Stimulated activated CD8-positive, alpha-beta memory T cell treated with anti-CD3 and anti-CD28 coated beads, Interleukin-2, amount 100 ng/mL, for 1 hour (primary cell): ENCODE results near the gene CXCR4.
A peak's percentile ranks its signal among the peaks of the same experiment; 100 is the strongest.

Source experiments
- DNase-seq, 2 donors: peaks; one replicate each; pipeline ENCODE4 v3.0.0-alpha.2; 2020; ENCODE audit warnings: low read depth in 2 of 2

CXCR4 gene

DNA sequence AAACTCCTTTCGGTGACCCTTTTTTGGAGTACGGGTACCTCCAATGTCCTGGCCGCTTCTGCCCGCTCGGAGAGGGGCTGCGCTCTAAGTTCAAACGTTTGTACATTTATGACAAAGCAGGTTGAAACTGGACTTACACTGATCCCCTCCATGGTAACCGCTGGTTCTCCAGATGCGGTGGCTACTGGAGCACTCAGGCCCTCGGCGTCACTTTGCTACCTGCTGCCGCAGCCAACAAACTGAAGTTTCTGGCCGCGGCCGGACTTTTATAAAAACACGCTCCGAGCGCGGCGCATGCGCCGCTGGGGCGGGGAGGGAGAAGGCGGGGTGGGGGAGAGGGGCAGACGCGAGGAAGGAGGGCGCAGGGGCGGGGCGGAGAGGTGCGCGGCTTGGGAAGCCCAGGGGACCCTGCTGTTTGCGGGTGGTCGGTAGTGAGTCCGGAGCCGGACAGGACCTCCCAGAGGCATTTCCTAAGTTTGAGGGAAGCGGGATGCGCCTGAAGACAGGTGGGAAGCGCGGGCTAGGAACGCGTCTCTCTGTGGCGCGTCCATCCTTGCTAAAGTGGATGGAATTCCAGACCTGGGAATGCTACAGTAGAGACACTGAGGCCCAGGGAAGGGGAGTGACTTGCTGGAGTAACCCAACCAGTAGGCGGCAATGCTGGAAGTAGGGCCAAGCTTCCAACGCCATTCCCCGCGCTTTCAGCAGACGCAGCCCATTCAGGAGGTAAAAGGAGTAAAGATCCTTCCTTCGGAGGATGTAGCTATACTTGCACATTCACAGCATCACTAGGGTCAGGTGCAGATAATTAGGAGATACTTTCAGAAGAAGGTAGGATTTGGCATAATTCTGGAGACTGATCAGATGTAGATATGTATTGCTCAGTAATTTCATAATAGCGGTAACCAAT is at the start of gene CXCR4:
TSS of gene CXCR4 (minus strand) at position 241 of the 910 bp plus-strand sequence. CDS start at position 152, 89 bp downstream.
- DNase-seq: peak; percentile 87 to 88

DNA sequence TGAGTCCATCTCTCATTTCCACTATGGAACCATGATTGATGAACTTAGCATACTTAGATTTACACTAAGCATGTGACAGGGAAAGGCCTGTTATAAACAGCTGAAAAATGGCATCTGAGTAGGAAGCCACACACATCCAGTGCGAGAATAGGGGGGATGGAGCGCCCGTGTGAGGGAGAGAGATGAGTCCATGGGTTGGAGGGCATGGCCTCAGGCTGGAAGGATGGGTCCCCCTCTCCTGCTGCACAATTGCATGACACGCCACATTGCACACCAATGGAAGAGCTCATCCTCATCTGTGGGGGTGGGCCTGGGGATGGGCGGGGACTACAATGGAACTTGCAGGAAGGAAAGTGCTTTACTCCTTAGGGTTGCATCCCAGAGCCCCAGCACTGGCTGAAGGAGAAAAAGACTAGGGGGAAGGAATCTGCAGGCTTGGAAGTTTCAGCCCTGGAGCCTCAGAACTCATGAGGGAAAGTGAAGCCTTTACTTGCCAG is 46.4 kb upstream of the CXCR4 start:
- no peak for DNase-seq

DNA sequence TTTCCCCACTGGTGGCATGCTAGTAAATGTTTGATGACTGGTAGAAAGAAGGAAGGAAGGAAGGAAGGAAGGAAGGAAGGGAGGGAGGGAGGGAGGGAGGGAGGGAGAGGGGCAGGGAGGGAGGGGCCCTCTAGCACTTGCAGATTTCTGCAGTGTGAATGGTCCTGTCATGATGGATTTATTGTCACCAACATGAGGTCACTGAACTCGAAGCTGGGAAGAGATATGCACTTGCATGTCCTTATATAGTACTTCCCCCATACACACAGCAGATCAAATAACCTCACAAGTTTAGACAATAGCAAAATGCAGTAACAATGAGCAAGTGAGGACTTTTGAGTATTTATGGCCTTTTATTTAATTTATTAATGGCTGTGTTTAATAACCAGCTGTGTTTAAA is 44.5 kb upstream of the CXCR4 start:
- DNase-seq: no peak

DNA sequence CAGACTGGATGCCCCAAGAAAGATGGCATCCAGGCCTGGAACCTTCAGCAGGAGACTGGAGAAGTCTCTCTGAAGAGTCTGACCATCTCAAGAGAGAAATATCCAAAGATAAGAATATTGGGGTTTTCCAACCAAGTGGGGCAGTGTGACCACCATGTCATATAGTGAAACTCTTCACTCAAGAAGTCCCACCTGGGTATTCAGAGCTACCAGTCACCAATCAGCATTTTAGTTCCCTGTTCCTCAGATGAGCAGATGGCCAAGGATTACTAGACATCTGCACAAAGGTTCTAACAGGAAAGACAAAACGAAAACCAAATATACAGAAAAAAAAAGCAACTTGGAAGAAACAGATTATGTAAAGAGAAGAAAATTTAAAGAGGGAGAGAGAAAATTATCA is 38.5 kb upstream of the CXCR4 start:
- no peak for DNase-seq

GRCh38 chr2:136154384-136154783 is 36.4 kb upstream of the CXCR4 start:
- no peak for DNase-seq

GRCh38 chr2:136151021-136151971 is 33.3 kb upstream of the CXCR4 start:
- DNase-seq: no peak

GRCh38 chr2:136149011-136149410 is 31.1 kb upstream of the CXCR4 start:
- no peak for DNase-seq

DNA sequence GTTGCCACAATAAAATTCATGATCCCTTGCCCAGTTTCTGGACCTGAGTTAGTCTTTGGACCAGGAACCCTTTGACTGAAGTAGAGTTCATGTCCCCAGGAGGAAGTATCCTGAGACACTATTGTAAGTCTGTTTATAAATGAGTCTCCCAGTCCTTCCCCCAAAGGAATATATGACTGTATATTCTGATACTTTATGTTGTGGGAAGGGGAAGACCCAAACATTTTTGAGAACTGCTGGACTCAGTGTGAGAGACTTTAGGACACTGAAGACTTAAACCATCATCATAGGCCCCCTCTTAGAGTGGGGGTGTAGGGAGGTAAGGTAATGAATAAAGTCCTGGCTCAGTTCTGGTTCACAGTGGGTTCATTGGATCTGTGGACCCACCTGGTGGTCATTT is 28.6 kb upstream of the CXCR4 start:
- no peak for DNase-seq

- no peak for DNase-seq
Measured at GRCh38 chr2:136143603-136144451, 25.9 kb upstream of the CXCR4 start.

GRCh38 chr2:136141510-136142149 is 23.7 kb upstream of the CXCR4 start:
- DNase-seq: no peak

DNA sequence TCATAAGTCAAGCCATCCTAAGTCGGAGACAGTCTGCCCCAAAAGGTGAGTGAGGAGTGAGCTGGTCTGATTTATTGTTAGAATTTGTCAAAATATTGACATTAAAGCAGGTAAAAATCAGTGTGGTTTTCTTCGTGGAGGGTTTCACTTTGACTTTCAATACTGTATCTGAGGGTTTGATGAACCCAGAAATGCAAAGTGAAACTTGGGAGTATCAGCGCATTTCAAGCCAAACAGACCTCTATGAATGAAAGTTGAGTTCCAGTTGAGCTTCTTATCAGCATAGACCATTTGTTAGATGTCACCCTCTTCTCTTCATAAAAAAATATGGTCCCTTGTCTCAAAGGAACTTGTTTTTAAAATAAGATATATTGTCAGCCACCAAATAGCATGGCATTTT is 21.7 kb upstream of the CXCR4 start:
- DNase-seq: no peak

DNA sequence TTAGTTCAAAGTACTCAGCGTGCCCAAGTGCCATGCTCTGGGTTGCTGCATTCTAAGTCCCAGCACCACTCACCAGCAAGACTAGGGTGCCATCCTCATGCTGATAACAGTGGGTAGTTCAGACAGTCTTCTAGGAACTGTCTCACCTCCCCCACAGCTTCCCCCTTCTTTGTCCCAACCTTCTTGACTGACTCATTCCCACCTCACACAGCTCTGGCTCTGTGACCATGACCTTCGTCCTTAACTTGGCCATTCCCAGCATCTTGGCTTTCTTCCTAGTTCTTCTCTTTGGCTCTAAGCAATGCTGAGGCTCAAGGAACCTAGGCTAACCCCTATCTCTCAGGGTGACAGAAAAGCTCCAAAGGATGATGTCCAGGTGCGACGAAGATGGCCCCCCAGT is 20.0 kb upstream of the CXCR4 start:
- DNase-seq: no peak

DNA sequence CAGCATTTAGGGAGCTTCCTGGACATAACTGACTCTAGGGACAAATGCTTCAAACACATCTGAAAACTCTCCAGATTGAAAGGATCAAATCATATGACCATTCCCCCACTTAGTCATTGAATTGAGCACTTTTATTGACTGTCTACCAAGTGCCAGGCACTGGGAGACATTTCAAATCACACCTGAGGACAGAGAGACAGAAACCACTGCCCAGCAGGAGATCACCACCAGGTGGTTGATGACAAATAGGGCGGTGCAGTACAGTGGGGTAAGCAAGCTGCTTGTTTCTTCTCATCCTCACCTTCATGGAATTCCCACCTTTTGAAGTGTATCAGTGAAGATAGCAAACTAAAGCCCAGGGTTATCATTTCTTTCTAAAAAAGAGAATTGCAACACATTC is 19.0 kb upstream of the CXCR4 start:
- DNase-seq: no peak

DNA sequence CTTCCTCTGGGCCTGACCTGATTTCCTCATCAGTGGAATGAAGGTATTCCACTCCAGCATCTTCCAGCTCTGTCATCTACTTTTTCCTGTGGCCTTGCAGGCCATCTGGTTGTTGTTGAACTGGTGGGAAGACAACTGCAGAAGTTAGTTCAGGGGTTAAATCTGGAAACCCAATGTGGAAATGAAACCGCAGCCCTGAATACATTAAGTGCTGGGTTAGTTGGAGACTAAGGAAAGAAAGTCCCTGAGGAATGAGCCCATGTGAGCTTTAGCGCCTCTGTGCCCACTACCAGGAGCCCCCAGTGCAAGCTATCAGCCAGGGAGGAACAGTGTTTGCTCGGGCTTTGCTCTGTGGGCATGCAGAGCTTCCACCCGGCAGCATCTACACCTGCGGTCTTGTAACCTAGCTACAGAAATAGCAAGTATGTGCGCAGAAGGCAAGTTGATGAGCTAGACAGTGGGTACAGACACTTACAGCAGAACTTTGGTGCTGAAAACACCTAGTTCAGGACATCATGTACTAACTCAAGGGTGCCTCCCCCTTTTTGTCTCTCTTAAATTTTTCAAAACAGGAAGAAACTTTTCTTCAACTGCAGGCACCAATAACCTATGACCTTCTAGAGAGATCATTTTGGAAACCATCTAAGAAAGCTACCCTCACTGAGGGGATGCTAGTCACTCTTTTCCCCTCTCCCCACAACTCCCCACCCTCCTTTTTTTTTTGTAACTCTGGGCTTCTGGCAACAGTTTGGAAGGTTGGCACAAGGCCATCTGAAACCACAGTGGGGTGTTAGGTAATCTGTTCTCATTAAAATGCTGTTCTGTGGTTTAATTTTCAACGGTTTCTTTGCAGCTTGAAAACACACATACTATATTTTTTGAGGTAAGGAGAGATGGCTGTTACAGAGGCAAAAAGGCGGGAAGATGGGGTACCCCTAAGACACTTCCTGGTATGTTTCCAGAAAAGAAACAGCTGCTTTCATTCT is 18.3 kb upstream of the CXCR4 start:
- peak; percentile 61 to 64 for DNase-seq

DNA sequence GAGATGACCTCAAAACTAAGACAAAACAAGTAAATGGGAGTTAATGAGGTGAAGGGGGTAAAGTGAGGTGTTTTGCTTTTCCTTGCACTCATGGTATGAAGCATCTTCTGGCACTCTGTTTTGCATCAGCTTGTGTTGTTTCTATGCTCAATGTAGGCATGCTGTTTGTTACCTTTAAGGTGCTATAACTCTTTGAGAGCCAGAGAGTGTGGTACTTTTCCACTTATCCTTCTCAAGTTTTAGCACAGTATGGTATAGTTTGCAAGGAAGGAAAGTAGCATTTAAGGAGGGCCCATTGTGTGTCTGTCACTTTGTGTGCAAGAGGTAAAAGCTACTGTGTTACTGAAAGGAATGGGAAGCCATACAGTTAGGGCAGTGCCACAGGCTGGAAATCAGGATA is 17.5 kb upstream of the CXCR4 start:
- no peak for DNase-seq

DNA sequence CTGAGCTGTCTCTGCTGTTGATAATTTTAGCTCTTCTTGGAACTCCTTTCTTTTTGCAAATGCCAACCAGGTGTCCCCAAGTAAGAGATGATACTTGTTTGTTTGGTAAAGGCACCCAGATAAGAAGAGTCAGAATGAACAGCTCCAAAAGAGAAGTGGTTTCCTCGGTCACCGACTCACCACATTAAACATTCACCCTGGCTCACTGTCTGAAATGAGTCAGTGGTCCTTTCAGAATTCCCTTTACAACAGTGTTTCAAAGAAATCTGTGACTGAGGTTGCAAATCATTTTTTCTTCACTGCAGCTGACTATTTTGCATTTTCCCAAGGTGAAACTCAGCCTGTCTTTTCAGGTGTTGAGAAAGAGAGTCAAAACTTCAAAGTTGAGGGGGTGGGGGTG is 16.2 kb upstream of the CXCR4 start:
- no peak for DNase-seq

DNA sequence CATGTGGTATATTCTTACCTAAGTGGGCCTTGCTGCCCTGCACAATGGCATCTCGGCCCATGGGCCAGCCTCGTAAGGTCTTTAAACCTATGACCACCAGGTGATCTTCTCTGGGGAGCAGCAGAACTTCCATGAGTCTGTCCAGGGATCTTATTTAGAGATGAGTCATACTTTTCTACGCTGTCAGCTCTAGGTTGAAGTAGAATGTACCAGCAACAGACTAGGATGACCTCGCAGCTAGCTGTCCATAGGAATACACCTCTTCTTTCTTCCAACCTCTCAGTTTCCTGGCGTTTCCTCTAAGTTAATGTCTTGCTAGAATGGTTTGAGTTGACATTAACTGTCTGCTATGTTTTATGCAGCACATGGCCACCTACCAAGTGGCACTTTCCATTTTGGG is 15.6 kb upstream of the CXCR4 start:
- DNase-seq: no peak

DNA sequence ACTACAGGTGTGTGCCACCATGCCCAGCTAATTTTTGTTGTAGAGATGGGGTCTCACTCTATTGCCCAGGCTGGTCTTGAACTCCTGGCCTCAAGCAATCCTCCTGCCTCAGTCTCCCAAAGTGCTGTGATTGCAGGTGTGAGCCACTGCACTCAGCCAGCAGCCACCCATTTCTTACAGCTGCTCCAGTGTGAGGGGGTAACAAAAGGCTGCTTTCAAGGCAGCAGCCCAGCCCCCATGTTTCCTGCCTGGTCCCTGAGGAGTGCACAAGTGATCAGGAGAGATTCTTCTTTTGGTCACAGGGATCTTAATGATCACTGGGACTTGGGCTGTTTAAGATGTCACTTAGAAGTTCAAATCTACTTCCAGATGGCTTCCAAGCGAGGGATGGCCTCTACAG is 15.2 kb upstream of the CXCR4 start:
- DNase-seq: no peak

DNA sequence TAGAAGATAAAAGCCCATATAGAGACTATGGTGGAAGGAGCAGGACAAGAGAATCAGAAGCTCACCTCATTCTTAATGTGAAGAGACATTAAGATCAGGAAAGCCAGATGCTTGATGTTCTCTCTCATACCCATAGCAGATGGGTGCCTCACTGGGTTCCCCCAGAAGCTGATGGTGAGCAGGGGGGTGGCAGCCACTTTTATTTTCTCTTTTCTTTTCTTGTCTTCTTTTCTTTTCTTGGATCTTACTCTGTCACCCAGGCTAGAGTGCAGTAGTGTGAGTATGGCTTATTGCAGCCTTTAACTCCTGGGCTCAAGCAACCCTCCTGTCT is 14.8 kb upstream of the CXCR4 start:
- DNase-seq: no peak
